Osteoblast (primary cell): ENCODE measurements around the gene MX2. TPM values are rescaled to one million over a fixed set of nuclear protein-coding genes. Genes with fewer than 3 reads are reported as not detected.

ENCODE experiments used
- DNase-seq: peaks from one replicate; pipeline ENCODE4 v3.0.0; 2011; ENCODE audit warnings: low spot score, mixed read lengths; ENCODE audit not compliant: insufficient read length; ENCODE audit errors: missing footprints
- H2AFZ ChIP-seq: 2 replicates; pipeline ENCODE4 v1.6.0; 2011; ENCODE audit warnings: mild to moderate bottlenecking, low read length
- H3K27ac ChIP-seq: 2 replicates; pipeline ENCODE4 v1.5.1; 2011; ENCODE audit warnings: mild to moderate bottlenecking, low read depth, low read length, moderate library complexity
- H3K27me3 ChIP-seq: 2 replicates; pipeline ENCODE4 v1.6.0; 2012; ENCODE audit warnings: mild to moderate bottlenecking, control low read depth, inconsistent platforms, low read length, moderate library complexity; ENCODE audit not compliant: insufficient read depth
- H3K36me3 ChIP-seq: 2 replicates; pipeline ENCODE4 v1.5.1; 2011; ENCODE audit warnings: mild to moderate bottlenecking, low read length, control low read depth, moderate library complexity; ENCODE audit not compliant: insufficient read depth
- H3K4me1 ChIP-seq: 2 replicates; pipeline ENCODE4 v1.5.1; 2011; ENCODE audit warnings: mild to moderate bottlenecking, low read length, control low read depth, moderate library complexity; ENCODE audit not compliant: insufficient read depth
- H3K4me2 ChIP-seq: 2 replicates; pipeline ENCODE4 v1.6.0; 2011; ENCODE audit warnings: mild to moderate bottlenecking, low read length; ENCODE audit not compliant: insufficient read depth
- H3K4me3 ChIP-seq: fragments of 200-600 bp; sonication (generic); 3 replicates; pipeline ENCODE4 v1.5.1; 2012; ENCODE audit warnings: mild to moderate bottlenecking, low read length, inconsistent platforms; ENCODE audit not compliant: insufficient read depth
- H3K79me2 ChIP-seq: 2 replicates; pipeline ENCODE4 v1.6.0; 2012; ENCODE audit warnings: mild to moderate bottlenecking, low read length, control low read depth, inconsistent platforms; ENCODE audit not compliant: insufficient read depth
- H3K9me3 ChIP-seq: 2 replicates; pipeline ENCODE4 v1.5.1; 2011; ENCODE audit warnings: low read depth, low read length, control low read depth
- H4K20me1 ChIP-seq: 2 replicates; pipeline ENCODE4 v1.6.0; 2012; ENCODE audit warnings: mild to moderate bottlenecking, low read length, control low read depth; ENCODE audit not compliant: insufficient read depth
- total RNA-seq: library from RNA; depleted of rRNA; stranded (reverse); fragments of >200 nt; gene quantifications from 2 replicates; pipeline ENCODE4 v1.2.3, GENCODE V29; 2012
- TF ChIP-seq, protein P1 (sequence below): IDR thresholded peaks from 2 replicates; pipeline ENCODE4 v1.5.1; 2011; ENCODE audit warnings: mild to moderate bottlenecking, low read depth, low read length, moderate library complexity; ENCODE audit errors: extremely low read depth

MX2 gene
- total RNA-seq, 1 donor = 14.5 TPM

DNA sequence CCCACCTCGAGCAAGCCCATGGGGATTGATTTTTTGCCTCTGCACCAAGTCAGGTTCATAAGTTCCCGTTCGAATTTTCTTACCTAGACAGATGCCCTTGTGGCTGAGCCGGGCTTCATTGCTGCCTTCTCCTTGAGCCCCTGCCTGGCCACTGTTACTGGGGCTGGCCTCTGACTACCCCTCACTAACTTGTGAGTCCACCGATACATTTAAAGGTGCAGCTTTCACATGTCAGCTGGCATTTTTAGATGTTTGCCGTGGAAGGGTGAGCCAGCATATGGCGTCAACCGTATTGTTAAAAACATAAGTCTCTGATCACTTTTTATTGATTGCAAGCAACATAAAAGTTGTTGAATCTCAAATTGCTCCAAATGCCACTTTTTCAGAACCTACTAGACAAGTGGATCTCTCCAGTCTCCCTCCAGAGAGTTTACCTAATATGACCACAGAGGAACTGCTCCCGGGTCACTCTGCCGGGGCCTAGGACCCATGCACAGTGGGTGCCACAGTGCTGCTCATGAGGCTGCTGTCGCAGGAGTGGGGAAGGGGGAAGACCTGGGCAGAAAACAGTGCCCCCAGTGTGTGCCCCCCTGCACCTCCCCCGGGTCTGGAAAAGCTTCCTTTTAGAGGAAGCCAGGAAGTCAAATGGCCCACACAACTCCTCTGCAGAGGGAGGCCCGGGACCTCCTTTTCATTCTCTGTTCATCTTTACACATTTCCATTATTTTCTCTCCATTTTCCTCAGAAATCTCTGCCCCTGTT lies 83.1 kb downstream of the MX2 start:
- no peaks in the 10 kb centered on the region for H4K20me1 ChIP-seq
- H3K4me3 ChIP-seq = no peak overlapping the region
- H2AFZ ChIP-seq = no peak overlapping the region
- H3K36me3 ChIP-seq = no peaks in the 10 kb centered on the region
- H3K27ac ChIP-seq = no peak overlapping the region
- H3K79me2 ChIP-seq = no peaks in the 10 kb centered on the region
- H3K9me3 ChIP-seq = no peaks in the 10 kb centered on the region
- H3K4me1 ChIP-seq = no peaks in the 10 kb centered on the region
- H3K4me2 ChIP-seq = no peak overlapping the region
- no peaks in the 10 kb centered on the region for H3K27me3 ChIP-seq
- TF ChIP-seq, protein P1, sequence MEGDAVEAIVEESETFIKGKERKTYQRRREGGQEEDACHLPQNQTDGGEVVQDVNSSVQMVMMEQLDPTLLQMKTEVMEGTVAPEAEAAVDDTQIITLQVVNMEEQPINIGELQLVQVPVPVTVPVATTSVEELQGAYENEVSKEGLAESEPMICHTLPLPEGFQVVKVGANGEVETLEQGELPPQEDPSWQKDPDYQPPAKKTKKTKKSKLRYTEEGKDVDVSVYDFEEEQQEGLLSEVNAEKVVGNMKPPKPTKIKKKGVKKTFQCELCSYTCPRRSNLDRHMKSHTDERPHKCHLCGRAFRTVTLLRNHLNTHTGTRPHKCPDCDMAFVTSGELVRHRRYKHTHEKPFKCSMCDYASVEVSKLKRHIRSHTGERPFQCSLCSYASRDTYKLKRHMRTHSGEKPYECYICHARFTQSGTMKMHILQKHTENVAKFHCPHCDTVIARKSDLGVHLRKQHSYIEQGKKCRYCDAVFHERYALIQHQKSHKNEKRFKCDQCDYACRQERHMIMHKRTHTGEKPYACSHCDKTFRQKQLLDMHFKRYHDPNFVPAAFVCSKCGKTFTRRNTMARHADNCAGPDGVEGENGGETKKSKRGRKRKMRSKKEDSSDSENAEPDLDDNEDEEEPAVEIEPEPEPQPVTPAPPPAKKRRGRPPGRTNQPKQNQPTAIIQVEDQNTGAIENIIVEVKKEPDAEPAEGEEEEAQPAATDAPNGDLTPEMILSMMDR = no peak
- DNase-seq = no peak

DNA sequence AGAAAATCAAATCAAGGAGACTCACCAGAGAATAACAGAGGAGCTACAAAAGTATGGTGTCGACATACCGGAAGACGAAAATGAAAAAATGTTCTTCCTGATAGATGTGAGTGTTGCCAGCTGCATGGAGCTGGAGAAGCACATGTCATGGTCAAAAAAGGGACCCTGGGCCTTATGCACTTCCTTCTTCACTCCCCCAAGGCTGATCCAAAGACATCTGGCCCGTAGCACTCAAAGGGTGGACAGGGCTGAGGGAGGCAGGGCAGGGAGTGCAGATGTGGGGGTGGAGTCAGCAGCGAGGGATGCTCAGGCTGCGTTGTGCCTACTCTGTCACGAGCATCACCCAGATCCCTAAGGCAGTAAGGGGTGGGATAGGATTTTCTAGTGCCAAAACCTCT lies 83.6 kb downstream of the MX2 start:
- DNase-seq = no peak
- no peaks in the 10 kb centered on the region for H3K36me3 ChIP-seq

DNA sequence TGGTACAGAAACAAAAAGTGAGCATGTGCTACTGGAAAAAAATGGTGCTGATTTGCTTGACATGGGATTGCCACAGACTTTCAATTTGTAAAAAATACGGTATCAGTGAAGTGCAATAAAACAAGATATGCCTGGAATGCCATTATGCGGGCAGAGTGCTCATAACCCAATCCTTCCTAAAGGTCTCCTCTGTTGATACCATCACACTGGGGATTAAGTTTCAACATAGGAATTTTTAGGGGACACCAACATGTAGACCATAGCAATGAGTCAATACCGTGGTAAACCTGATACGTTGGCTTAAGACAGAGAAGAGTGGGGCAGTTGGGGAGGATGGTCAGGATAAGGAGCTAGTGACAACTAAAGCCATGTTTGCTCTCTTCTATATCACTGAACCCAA lies 84.8 kb downstream of the MX2 start:
- no peak overlapping the region for H3K4me2 ChIP-seq
- H3K79me2 ChIP-seq = no peaks in the 10 kb centered on the region
- no peak overlapping the region for H3K4me3 ChIP-seq
- no peaks in the 10 kb centered on the region for H3K36me3 ChIP-seq
- no peaks in the 10 kb centered on the region for H3K9me3 ChIP-seq
- H2AFZ ChIP-seq = no peak overlapping the region
- no peaks in the 10 kb centered on the region for H3K4me1 ChIP-seq
- H4K20me1 ChIP-seq = no peaks in the 10 kb centered on the region
- no peaks in the 10 kb centered on the region for H3K27me3 ChIP-seq
- no peak for DNase-seq
- H3K27ac ChIP-seq = no peak overlapping the region
- TF ChIP-seq, protein P1 = no peak

More for the DNA sequence above, 83.6 kb downstream of the MX2 start:
- Histone ChIP-seq H3K4me1 (no peaks in the 10 kb centered on the region), H3K4me2 (no peak overlapping the region), H3K27ac (no peak overlapping the region), H4K20me1 (no peaks in the 10 kb centered on the region), H3K79me2 (no peaks in the 10 kb centered on the region), H3K9me3 (no peaks in the 10 kb centered on the region), H2AFZ (no peak overlapping the region), H3K27me3 (no peaks in the 10 kb centered on the region), H3K4me3 (no peak overlapping the region)
- TF ChIP-seq, protein P1 = no peak

DNA sequence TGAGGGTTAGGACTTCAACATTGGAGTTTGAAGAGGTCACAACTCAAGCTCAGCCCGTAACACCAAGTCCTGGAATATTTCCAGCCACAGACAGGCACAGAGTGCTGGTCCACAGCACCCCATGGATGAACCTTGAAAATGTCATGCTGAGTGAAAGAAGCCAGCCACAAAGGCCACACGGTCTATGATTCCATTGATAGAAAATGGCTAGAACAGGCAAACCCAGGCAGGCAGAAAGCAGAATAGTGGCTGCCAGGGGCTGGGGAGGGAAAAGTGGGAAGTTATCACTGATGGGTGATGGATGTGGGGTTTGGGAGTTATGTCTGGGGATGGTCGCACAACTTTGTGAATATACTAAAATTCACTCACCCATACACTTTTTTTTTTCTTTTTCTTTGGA lies 85.5 kb downstream of the MX2 start:
- Histone ChIP-seq H2AFZ (no peak overlapping the region), H3K4me1 (no peaks in the 10 kb centered on the region), H3K4me3 (no peak overlapping the region), H3K36me3 (no peaks in the 10 kb centered on the region), H4K20me1 (no peaks in the 10 kb centered on the region), H3K27ac (no peak overlapping the region), H3K4me2 (no peak overlapping the region), H3K79me2 (no peaks in the 10 kb centered on the region), H3K27me3 (no peaks in the 10 kb centered on the region), H3K9me3 (no peaks in the 10 kb centered on the region)
- TF ChIP-seq, protein P1 = no peak
- no peak for DNase-seq
